Epidermal melanocyte (primary cell): Measurements from ENCODE around the gene SNX11.

ENCODE experiments used
- DNase-seq: peaks from one replicate; pipeline ENCODE4 v3.0.0; 2011; ENCODE audit warnings: low spot score; ENCODE audit not compliant: insufficient read length

SNX11 gene

GRCh38 chr17:48095611-48096010 is 12.0 kb upstream of the SNX11 start:
- DNase-seq: no peak

- DNase-seq: no peak
These were observed 7.4 kb upstream of the SNX11 start for GRCh38 chr17:48100160-48100559.

DNA sequence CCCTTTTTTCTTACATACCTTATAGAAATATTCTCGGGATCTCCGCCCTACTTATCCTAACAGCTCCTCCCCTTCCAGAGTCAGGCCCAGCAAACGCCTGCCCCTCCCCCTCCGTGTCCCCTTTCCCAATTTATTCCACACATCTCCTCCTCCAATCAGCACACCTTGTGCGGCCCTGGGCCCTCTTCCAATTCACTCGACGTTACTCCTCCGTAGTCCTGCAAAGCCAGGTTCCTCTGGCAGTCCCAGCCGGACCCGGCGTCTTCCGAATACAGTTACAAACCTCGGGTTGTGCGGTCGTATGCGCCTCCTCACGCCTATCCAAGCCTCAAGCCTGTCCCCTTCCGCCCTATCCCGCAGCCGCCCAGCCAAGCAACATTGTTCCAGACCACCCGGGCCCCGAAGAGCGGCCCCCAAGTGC is 7.0 kb upstream of the SNX11 start:
- no peak for DNase-seq

DNA sequence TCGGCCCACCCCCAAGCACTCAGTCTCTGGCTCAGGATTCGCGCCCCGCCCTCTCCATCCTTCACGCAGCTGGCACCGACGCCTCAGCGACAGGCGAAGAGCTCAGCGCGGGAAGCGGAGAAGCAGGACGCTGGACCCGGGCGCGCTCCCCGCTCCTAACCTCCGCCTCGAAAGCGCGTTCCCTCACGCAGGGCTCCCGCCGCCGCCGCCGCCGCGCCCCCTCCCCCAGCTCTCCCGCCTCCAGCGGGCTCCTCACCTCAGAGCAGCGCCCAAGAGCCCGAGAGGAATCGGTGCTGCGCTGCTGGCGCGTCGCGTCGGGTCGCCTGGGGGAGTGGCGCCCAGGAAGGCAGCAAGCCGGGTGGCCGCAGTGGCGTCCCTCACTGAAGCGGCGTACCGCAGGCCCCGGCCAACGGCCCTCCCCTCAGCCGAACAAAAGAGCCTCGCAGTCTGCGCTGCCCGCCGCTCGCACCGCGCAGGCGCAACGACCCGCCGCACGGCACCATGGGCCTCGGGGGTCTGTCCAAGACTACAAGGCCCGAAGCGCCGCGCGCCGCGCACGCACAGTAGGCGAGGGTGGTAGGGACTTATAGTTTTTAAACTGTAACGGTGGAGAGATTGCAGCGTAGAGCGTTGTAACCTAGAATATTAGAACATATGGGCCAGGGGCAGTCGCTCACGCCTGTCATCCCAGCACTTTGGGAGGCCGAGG is 6.4 kb upstream of the SNX11 start, which contains the start of gene CBX1:
TSS of gene CBX1 (minus strand) at position 467 of the 709 bp plus-strand sequence. CDS start 24,474 bp downstream, outside the sequence.
- peak; percentile 71 for DNase-seq

GRCh38 chr17:48102043-48102750 is 5.4 kb upstream of the SNX11 start:
- no peak for DNase-seq

GRCh38 chr17:48102798-48103715 is 4.5 kb upstream of the SNX11 start:
- DNase-seq: no peak

- no peak for DNase-seq
These were observed 3.1 kb upstream of the SNX11 start for GRCh38 chr17:48104440-48104839.

DNA sequence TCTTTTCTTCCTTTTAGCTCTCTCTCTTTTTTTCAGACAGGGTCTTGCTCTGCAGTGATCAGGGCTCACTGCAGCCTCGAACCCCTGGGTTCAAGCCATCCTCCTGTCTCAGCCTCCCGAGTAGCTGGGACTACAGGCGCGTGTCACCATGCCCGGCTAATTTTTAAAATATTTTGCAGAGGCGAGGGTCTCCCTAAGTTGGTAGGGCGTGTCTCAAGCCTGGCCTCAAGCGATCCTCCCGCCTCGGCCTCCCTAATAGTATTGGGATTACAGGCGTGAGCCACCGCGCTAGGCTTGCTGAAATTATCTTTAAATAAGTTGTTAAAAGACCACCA is 797 bp upstream of the SNX11 start:
- no peak for DNase-seq

GRCh38 chr17:48110761-48111160 is 3.2 kb downstream of the SNX11 start:
- DNase-seq: no peak

GRCh38 chr17:48111937-48112241 is 4.3 kb downstream of the SNX11 start:
- DNase-seq: no peak

DNA sequence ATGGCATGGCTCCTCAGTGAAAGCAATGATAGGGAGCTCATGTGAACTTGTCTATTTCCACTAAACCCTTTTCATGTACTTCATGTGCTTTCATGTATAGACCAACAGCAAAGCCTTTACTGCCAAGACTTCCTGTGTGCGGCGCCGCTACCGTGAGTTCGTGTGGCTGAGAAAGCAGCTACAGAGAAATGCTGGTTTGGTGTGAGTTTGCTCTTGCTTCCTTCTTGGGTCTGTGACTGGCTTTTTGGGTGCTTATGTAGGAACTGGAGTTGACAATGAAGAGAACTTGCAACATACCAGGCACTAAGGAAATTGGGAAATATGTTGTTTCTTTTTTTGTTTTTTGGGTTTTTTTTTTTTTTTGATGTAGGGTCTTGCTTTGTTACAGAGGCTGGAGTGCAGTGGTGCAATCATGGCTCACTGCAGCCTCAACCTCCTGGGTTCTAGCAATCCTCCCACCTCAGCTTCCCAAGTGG is 5.7 kb downstream of the SNX11 start:
- DNase-seq: no peak

DNA sequence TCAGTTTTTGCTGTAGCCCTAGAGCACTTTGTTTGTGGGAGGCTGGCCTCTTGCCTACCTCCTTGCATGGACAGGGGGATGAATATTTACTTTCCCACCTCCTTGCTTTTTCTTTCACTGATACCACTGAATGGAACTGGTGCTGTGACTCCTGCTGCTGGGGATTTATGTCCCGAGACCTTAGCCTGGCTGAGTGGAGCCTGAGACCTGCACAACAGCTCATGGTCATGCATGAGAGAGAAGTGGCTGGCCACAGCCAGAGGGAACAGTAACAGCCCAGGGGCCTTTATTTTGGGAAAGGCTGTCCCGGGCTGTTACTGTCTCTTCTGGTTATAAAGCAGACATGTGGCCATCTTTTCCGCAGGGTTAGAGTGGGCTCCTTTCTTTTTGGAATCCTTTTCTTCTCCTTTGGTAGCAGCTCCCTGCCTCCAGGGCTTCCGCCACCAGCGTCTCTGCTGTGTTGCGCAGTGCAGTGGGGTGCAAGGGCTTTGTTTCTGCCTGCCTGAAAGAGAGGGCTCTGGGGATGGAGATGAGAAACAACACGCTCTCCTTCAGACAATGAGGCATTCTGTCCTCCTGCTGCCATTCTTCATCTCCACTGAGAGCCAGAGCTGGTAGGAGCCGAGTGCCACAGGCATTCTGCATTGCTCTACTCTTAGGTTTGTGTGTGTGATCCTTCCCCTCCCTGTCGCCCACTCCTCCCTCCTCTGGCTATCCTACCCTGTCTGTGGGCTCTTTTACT is 14.5 kb downstream of the SNX11 start:
- DNase-seq: no peak

DNA sequence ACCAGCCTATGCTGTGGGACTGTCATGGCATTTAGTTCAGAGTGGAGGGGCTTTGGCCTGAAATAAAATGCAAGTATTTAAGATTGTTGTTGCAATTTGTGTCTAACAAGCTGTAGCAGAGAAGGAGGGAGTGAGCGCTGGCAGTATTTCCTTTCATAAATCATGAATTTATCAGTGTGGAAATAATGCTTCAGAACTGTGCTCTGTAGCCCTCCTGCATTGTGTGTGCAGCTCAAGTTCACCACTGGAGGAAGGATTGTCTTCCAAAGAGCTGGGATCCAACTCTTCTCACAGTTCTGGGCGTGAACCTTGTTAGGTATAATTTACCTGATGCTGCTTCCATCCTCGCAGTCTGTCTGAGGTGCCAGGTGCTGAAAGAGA is 15.1 kb downstream of the SNX11 start:
- DNase-seq: no peak

DNA sequence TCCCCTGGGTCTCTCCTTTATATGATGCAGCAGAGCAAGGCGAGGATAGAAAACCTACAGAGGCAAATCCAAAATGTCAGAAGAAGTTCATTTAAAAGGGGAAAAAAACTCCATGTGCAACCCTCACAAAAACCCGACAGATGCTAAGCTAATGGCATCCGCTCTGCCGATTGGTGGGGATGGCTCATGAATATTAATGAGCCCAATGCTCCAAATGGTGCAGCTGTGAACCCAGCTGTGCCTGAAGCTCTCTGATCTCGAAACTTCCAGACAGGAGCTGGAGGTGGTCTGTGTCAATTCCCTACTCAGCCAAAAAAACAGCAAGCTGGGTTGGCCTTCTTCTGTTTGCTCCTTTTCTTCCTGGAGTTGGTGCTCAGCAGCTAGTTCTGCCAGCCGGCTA is 15.5 kb downstream of the SNX11 start:
- no peak for DNase-seq

GRCh38 chr17:48123776-48124388 is 16.3 kb downstream of the SNX11 start:
- DNase-seq: no peak

- DNase-seq: no peak
These were observed 18.4 kb downstream of the SNX11 start for GRCh38 chr17:48125829-48126531.

GRCh38 chr17:48126532-48126850 is 18.9 kb downstream of the SNX11 start:
- DNase-seq: no peak

GRCh38 chr17:48127371-48128051 is 19.9 kb downstream of the SNX11 start:
- no peak for DNase-seq

DNA sequence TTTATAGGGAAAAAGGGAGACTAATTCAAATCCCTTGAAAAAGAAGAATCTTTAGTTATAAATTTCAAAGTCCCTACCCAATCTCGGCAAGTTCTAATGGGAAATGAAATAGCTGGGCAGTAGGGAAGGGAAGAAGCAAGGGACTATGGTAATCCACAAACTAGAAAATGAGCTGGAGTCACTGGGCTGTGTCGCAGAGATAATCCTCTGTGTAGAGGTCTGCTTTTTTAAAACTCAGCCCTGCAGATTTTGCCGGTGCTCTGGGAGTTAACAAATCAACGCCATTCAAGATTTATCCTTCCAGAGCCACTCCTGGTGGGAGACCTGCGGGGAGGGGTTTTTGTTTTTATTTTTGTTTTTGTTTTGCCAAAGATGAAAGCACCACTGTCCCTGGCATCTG is 20.8 kb downstream of the SNX11 start:
- no peak for DNase-seq

DNA sequence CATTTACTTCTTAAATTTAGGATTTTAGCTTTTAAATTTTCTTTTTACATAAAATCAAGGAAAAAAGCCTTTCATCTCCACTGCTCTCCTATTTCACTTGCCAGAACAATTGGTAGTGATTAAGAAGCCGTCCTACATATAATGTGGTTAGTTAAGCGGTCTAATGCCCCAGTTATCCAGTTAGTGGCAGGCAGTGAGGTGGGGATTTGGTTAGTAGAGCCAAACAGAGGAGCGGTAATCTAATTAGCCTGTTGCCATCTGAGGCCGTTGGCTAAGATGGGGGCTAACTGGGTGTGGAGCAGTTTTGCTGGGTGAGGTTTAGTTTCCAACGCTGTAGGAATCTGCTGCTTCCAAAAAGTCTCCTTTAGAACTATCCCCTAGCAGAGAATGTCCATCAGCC is 22.4 kb downstream of the SNX11 start:
- no peak for DNase-seq
